Measurements from ENCODE around the gene LY6G5B.

LY6G5B gene

GRCh38 chr6:31652925-31653724 is 16.7 kb upstream of the LY6G5B start:
- TF ChIP-seq POLR2AphosphoS5 (IDR thresholded peaks at IDR 0.05; ENCODE audit: low read depth, low read length) (peak; percentile 90), SIN3A (IDR thresholded peaks at IDR 0.05; ENCODE audit: borderline replicate concordance, insufficient read depth, low read length) (peak; percentile 81; the same call in 1 of the 2 replicates), TAF1 (IDR thresholded peaks at IDR 0.05; ENCODE audit: borderline replicate concordance, insufficient read depth, low read length) (peak; percentile 93; the same call in 1 of the 2 replicates), REST (IDR thresholded peaks at IDR 0.05; ENCODE audit: insufficient read depth in 1 of 2, low read depth in 2 of 2, low read length in 2 of 2) (peak in 1 of 2 experiments; percentile 61; a peak in 1 of 4 replicates), FOXP2 (optimal IDR thresholded peaks at IDR 0.05; ENCODE audit: borderline replicate concordance, extremely low read depth, extremely low read length, insufficient read depth) (no peak)

GRCh38 chr6:31654574-31655348 is 15.0 kb upstream of the LY6G5B start:
- TF ChIP-seq TAF1 (IDR thresholded peaks at IDR 0.05; ENCODE audit: borderline replicate concordance, insufficient read depth, low read length) (no peak), SIN3A (IDR thresholded peaks at IDR 0.05; ENCODE audit: borderline replicate concordance, insufficient read depth, low read length) (no peak), REST (IDR thresholded peaks at IDR 0.05; ENCODE audit: insufficient read depth in 1 of 2, low read depth in 2 of 2, low read length in 2 of 2) (no peak), FOXP2 (optimal IDR thresholded peaks at IDR 0.05; ENCODE audit: borderline replicate concordance, extremely low read depth, extremely low read length, insufficient read depth) (no peak), POLR2AphosphoS5 (IDR thresholded peaks at IDR 0.05; ENCODE audit: low read depth, low read length) (no peak)

- TF ChIP-seq REST (IDR thresholded peaks at IDR 0.05; ENCODE audit: insufficient read depth in 1 of 2, low read depth in 2 of 2, low read length in 2 of 2) (no peak), POLR2AphosphoS5 (IDR thresholded peaks at IDR 0.05; ENCODE audit: low read depth, low read length) (no peak), TAF1 (IDR thresholded peaks at IDR 0.05; ENCODE audit: borderline replicate concordance, insufficient read depth, low read length) (no peak)
These were observed 14.2 kb upstream of the LY6G5B start, which contains the start of gene APOM for GRCh38 chr6:31655349-31656237. Gene APOM, plus strand, starts transcription at chr6:31655894. Its CDS starts 73 bp downstream, at chr6:31655967.

GRCh38 chr6:31657406-31658157 is 12.2 kb upstream of the LY6G5B start:
- TF ChIP-seq FOXP2 (optimal IDR thresholded peaks at IDR 0.05; ENCODE audit: borderline replicate concordance, extremely low read depth, extremely low read length, insufficient read depth) (no peak), REST (IDR thresholded peaks at IDR 0.05; ENCODE audit: insufficient read depth in 1 of 2, low read depth in 2 of 2, low read length in 2 of 2) (peak in 1 of 2 experiments; percentile 46; a peak in 1 of 4 replicates)
